ENCODE data around the gene ABCC2. TPM values are rescaled to one million over a fixed set of nuclear protein-coding genes. Genes with fewer than 3 reads are reported as not detected.

ABCC2 gene
- total and polyA plus RNA-seq, 9 of the 15 experiments (the other 6 are each of a cell fraction or from before 2014, with no cell fraction given), result 0.03 to 0.18 (median 0.10) TPM; not detected in 1

GRCh38 chr10:99798031-99798430 lies 15.6 kb downstream of the ABCC2 start:
- in situ Hi-C loops (cut with MboI), result no loop called here
- Histone ChIP-seq H3K36me3 (ENCODE audit: control insufficient read depth, insufficient read depth, low read length) (no peaks in the 10 kb centered on the region), H3K9me1 (ENCODE audit: control insufficient read depth, insufficient read depth, low read length) (no peaks in the 10 kb centered on the region), H3K27me3 (ENCODE audit: control insufficient read depth in 2 of 2, insufficient read depth in 2 of 2, low read length in 2 of 2) (peaks cover 12 to 26% of the 10 kb centered on the region in 2 experiments; a peak in 4 of 5 replicates), H3K9me3 (replicated peaks; ENCODE audit: control insufficient read depth, insufficient read depth, low read depth, low read length) (no peaks in the 10 kb centered on the region), H3K9ac (ENCODE audit: insufficient read depth in 1 of 2, low read depth in 2 of 2, low read length in 2 of 2) (no peak overlapping the region), H3K4me3 (no peak overlapping the region), H4K20me1 (replicated peaks; ENCODE audit: control insufficient read depth, insufficient read depth, low read length) (no peaks in the 10 kb centered on the region), H3K79me2 (ENCODE audit: control insufficient read depth, insufficient read depth, low read length) (no peaks in the 10 kb centered on the region), H3K4me1 (replicated peaks in 1 of 2; ENCODE audit: control insufficient read depth in 2 of 2, insufficient read depth in 2 of 2, low read length in 2 of 2) (no peaks in the 10 kb centered on the region), H3K27ac (ENCODE audit: extremely low read depth, low read depth, low read length) (no peak overlapping the region), H3K4me2 (ENCODE audit: insufficient read depth, low read length) (no peak overlapping the region), H2AFZ (ENCODE audit: low read depth, low read length) (no peak overlapping the region)
- intact Hi-C loops (cut with micrococcal nuclease), result no loop called here
- ChIA-PET POLR2A (interaction anchor here (2.1 kb wide), 1 partner anchor 10 kb away, joined by 5 read pairs; no protein-coding TSS in a partner anchor), CTCF (ENCODE audit: low intra/inter-chr PET ratio) (no interaction called here)
- FAIRE-seq (no peak), DNase-seq (ENCODE audit: extremely low read depth in 1 of 4, low spot score in 3 of 4) (no peak), ATAC-seq (no peak)
- BruUV-seq (replicated peaks), result no TSS peak
- WGBS (ENCODE audit: insufficient coverage, low coverage, missing lambda C conversion rate), result 0% methylated on average over 4 of the region's 4 CpGs
- TF ChIP-seq NFYB (IDR thresholded peaks at IDR 0.05; ENCODE audit: extremely low read depth, insufficient read length) (no peak), IRF9 (tag; IDR thresholded peaks at IDR 0.05) (no peak), ZNF133 (CRISPR knock-in tag; IDR thresholded peaks at IDR 0.05) (no peak)

- Histone ChIP-seq H3K79me2 (ENCODE audit: control insufficient read depth, insufficient read depth, low read length) (no peaks in the 10 kb centered on the region), H3K9me1 (ENCODE audit: control insufficient read depth, insufficient read depth, low read length) (no peaks in the 10 kb centered on the region), H3K9me3 (replicated peaks; ENCODE audit: control insufficient read depth, insufficient read depth, low read depth, low read length) (no peaks in the 10 kb centered on the region), H3K27me3 (ENCODE audit: control insufficient read depth in 2 of 2, insufficient read depth in 2 of 2, low read length in 2 of 2) (peaks cover 8 to 19% of the 10 kb centered on the region in 2 experiments; a peak in 3 of 5 replicates), H2AFZ (ENCODE audit: low read depth, low read length) (no peak overlapping the region), H3K4me2 (ENCODE audit: insufficient read depth, low read length) (no peak overlapping the region), H3K9ac (ENCODE audit: insufficient read depth in 1 of 2, low read depth in 2 of 2, low read length in 2 of 2) (no peak overlapping the region), H4K20me1 (replicated peaks; ENCODE audit: control insufficient read depth, insufficient read depth, low read length) (no peaks in the 10 kb centered on the region), H3K4me1 (replicated peaks in 1 of 2; ENCODE audit: control insufficient read depth in 2 of 2, insufficient read depth in 2 of 2, low read length in 2 of 2) (no peaks in the 10 kb centered on the region), H3K4me3 (no peak overlapping the region), H3K36me3 (ENCODE audit: control insufficient read depth, insufficient read depth, low read length) (no peaks in the 10 kb centered on the region), H3K27ac (ENCODE audit: extremely low read depth, low read depth, low read length) (no peak overlapping the region)
- no peak for DNase-seq (ENCODE audit: extremely low read depth in 1 of 4, low spot score in 3 of 4)
- in situ Hi-C loops (cut with MboI), result no loop called here
- no peak for FAIRE-seq
- TF ChIP-seq EP400 (IDR thresholded peaks at IDR 0.05) (no peak), NFRKB (IDR thresholded peaks at IDR 0.05; ENCODE audit: low read depth) (no peak), DLX4 (CRISPR knock-in tag; IDR thresholded peaks at IDR 0.05) (no peak), KLF1 (tag; IDR thresholded peaks at IDR 0.05) (no peak)
- WGBS (ENCODE audit: insufficient coverage, low coverage, missing lambda C conversion rate), result 0% methylated on average over 2 of the region's 3 CpGs
- intact Hi-C loops (cut with micrococcal nuclease), result no loop called here
- no peak for ATAC-seq
- ChIA-PET POLR2A (no interaction called here), CTCF (ENCODE audit: low intra/inter-chr PET ratio) (no interaction called here)
- no TSS peak for BruUV-seq (replicated peaks)
Measured at GRCh38 chr10:99798920-99799319, 16.5 kb downstream of the ABCC2 start.
